Measurements from ENCODE around the gene TCF7L1. TPM values are rescaled to one million over a fixed set of nuclear protein-coding genes. Genes with fewer than 3 reads are reported as not detected.
A peak's percentile ranks its signal among the peaks of the same experiment; 100 is the strongest.

TCF7L1 gene
- total and polyA plus RNA-seq, 4 donors = 12.3 to 21.5 (median 13.8) TPM

DNA sequence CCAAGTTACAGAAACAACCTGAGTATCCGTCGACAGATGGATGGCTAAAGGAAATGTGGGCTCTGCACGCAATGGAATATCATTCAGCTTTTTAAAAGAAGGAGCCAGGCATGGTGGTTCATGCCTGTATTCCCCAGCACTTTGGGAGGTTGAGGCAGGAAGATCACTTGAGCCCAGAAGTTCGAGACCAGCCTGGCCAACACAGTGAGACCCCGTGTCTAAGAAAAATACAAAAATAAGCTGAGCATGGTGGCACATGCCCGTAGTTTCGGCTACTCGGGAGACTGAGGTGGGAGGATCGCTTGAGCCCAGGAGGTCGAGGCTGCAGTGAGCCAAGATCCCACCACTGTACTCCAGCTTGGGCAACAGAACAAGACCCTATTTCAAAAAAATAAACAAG is 34.3 kb downstream of the TCF7L1 start:
- Histone ChIP-seq H3K9me3 (ENCODE audit: control insufficient read depth in 4 of 4, insufficient read depth in 3 of 4, low read length in 3 of 4) (no peaks in the 10 kb centered on the region), H3K27me3 (ENCODE audit: control insufficient read depth in 3 of 3, insufficient read depth in 3 of 3, low read length in 2 of 3) (no peaks in the 10 kb centered on the region), H3K4me3 (no peak overlapping the region), H3K27ac (ENCODE audit: low read depth in 1 of 2, low read length in 1 of 2) (no peak overlapping the region), H3K36me3 (ENCODE audit: control insufficient read depth in 4 of 4, insufficient read depth in 4 of 4, low read length in 4 of 4) (no peaks in the 10 kb centered on the region), H3K9ac (ENCODE audit: insufficient read depth in 1 of 2, low read length in 2 of 2) (no peak overlapping the region), H3K4me1 (ENCODE audit: control insufficient read depth in 5 of 5, insufficient read depth in 5 of 5, low read length in 5 of 5) (peaks cover 0 to 34% (median 14%) of the 10 kb centered on the region in 5 donors)
- DNase-seq (peak in 1 of 3 donors; percentile 50), ATAC-seq (ENCODE audit: insufficient read depth, low FRiP score) (no peak)
- 92 to 94% methylated on average over 10 of the region's 10 CpGs for WGBS, 2 donors
- TF ChIP-seq, protein P1, sequence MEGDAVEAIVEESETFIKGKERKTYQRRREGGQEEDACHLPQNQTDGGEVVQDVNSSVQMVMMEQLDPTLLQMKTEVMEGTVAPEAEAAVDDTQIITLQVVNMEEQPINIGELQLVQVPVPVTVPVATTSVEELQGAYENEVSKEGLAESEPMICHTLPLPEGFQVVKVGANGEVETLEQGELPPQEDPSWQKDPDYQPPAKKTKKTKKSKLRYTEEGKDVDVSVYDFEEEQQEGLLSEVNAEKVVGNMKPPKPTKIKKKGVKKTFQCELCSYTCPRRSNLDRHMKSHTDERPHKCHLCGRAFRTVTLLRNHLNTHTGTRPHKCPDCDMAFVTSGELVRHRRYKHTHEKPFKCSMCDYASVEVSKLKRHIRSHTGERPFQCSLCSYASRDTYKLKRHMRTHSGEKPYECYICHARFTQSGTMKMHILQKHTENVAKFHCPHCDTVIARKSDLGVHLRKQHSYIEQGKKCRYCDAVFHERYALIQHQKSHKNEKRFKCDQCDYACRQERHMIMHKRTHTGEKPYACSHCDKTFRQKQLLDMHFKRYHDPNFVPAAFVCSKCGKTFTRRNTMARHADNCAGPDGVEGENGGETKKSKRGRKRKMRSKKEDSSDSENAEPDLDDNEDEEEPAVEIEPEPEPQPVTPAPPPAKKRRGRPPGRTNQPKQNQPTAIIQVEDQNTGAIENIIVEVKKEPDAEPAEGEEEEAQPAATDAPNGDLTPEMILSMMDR (IDR thresholded peaks at IDR 0.05; ENCODE audit: control extremely low read depth, extremely low read depth) = no peak

DNA sequence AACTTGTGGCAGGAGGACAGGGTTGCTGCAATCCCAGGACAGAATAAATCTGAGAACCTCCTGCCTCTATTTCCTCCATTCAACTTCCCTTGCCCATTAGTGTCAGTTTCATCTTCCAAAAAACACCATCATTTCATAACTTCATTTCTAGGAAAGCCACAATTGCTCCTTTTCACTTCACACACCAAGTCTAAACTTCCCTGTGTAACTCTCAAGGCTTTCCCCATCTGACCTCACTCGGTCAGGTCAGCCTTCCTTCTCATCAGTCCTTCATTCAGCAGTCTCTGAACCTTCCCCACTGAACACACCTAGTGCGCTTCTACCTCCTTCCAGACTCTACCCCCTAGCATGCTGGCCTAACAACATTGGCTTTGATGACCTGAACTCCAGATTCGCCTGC is 35.8 kb downstream of the TCF7L1 start:
- Histone ChIP-seq H3K36me3 (ENCODE audit: control insufficient read depth in 4 of 4, insufficient read depth in 4 of 4, low read length in 4 of 4) (no peaks in the 10 kb centered on the region), H3K9me3 (ENCODE audit: control insufficient read depth in 4 of 4, insufficient read depth in 3 of 4, low read length in 3 of 4) (no peaks in the 10 kb centered on the region), H3K9ac (ENCODE audit: insufficient read depth in 1 of 2, low read length in 2 of 2) (no peak overlapping the region), H3K4me3 (no peak overlapping the region), H3K4me1 (ENCODE audit: control insufficient read depth in 5 of 5, insufficient read depth in 5 of 5, low read length in 5 of 5) (peaks cover 0 to 19% (median 9%) of the 10 kb centered on the region in 5 donors), H3K27ac (ENCODE audit: low read depth in 1 of 2, low read length in 1 of 2) (peak overlapping the region in 1 of 2 donors; percentile 32), H3K27me3 (ENCODE audit: control insufficient read depth in 3 of 3, insufficient read depth in 3 of 3, low read length in 2 of 3) (no peaks in the 10 kb centered on the region)
- WGBS, 2 donors = 85 to 88% methylated on average over 3 of the region's 3 CpGs
- TF ChIP-seq, protein P1 (IDR thresholded peaks at IDR 0.05; ENCODE audit: control extremely low read depth, extremely low read depth) = no peak
- no peak for DNase-seq
- no peak for ATAC-seq (ENCODE audit: insufficient read depth, low FRiP score)

- H3K9me3 ChIP-seq (ENCODE audit: control insufficient read depth in 4 of 4, insufficient read depth in 3 of 4, low read length in 3 of 4) = no peaks in the 10 kb centered on the region
- H3K9ac ChIP-seq (ENCODE audit: insufficient read depth in 1 of 2, low read length in 2 of 2) = no peak overlapping the region
- no peaks in the 10 kb centered on the region for H3K36me3 ChIP-seq (ENCODE audit: control insufficient read depth in 4 of 4, insufficient read depth in 4 of 4, low read length in 4 of 4)
- H3K4me1 ChIP-seq (ENCODE audit: control insufficient read depth in 5 of 5, insufficient read depth in 5 of 5, low read length in 5 of 5) = peaks cover 0 to 15% (median 9%) of the 10 kb centered on the region in 5 donors
- WGBS, 2 donors = 89 to 91% methylated on average over 3 of the region's 3 CpGs
- no peak overlapping the region for H3K4me3 ChIP-seq
- H3K27ac ChIP-seq (ENCODE audit: low read depth in 1 of 2, low read length in 1 of 2) = no peak overlapping the region
- TF ChIP-seq, protein P1 (IDR thresholded peaks at IDR 0.05; ENCODE audit: control extremely low read depth, extremely low read depth) = no peak
- no peaks in the 10 kb centered on the region for H3K27me3 ChIP-seq (ENCODE audit: control insufficient read depth in 3 of 3, insufficient read depth in 3 of 3, low read length in 2 of 3)
- ATAC-seq (ENCODE audit: insufficient read depth, low FRiP score) (no peak), DNase-seq (no peak)
Observed at GRCh38 chr2:85169581-85169980, 36.4 kb downstream of the TCF7L1 start.

DNA sequence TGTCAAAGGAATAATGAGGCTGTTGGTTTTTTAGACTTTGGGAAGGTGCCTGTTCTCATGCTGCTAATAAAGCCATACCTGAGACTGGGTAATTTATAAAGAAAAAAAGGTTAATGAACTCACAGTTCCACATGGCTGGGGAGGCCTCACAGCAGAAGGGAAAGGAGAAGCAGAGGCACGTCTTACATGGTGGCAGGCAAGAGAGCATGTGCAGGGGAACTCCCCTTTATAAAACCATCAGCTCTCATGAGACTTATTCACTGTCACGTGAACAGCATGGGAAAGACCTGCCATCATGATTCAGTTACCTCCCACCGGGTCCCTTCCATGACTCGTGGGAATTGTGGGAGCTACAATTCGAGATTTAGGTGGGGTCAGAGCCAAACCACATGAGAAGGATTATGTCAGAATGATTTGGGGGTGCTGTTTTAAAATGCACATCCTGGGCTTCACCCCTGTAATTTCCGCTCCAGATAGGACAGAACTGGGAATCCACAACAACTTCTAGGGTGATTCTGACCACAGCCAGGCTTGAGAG is 37.8 kb downstream of the TCF7L1 start:
- DNase-seq (no peak), ATAC-seq (ENCODE audit: insufficient read depth, low FRiP score) (no peak)
- Histone ChIP-seq H3K27ac (ENCODE audit: low read depth in 1 of 2, low read length in 1 of 2) (no peak overlapping the region), H3K9ac (ENCODE audit: insufficient read depth in 1 of 2, low read length in 2 of 2) (no peak overlapping the region), H3K36me3 (ENCODE audit: control insufficient read depth in 4 of 4, insufficient read depth in 4 of 4, low read length in 4 of 4) (no peaks in the 10 kb centered on the region), H3K9me3 (ENCODE audit: control insufficient read depth in 4 of 4, insufficient read depth in 3 of 4, low read length in 3 of 4) (no peaks in the 10 kb centered on the region), H3K27me3 (ENCODE audit: control insufficient read depth in 3 of 3, insufficient read depth in 3 of 3, low read length in 2 of 3) (no peaks in the 10 kb centered on the region), H3K4me3 (no peak overlapping the region), H3K4me1 (ENCODE audit: control insufficient read depth in 5 of 5, insufficient read depth in 5 of 5, low read length in 5 of 5) (peaks cover 0 to 19% (median 16%) of the 10 kb centered on the region in 5 donors)
- 81 to 86% methylated on average over 6 of the region's 6 CpGs for WGBS, 2 donors
- TF ChIP-seq, protein P1 (IDR thresholded peaks at IDR 0.05; ENCODE audit: control extremely low read depth, extremely low read depth) = no peak
